C4-2B (cell line): Measurements from ENCODE around the gene ZNF541.

ENCODE experiments used
- CTCF ChIP-seq: fragments of 450-650 bp; conservative IDR thresholded peaks from 2 replicates; pipeline ENCODE4 v1.5.1; 2017; ENCODE audit warnings: mild to moderate bottlenecking
- ZFX ChIP-seq: fragments of 450-650 bp; IDR thresholded peaks from 2 replicates; pipeline ENCODE4 v1.6.1; 2017

- TF ChIP-seq CTCF (no peak), ZFX (no peak)
These were observed 32.2 kb downstream of the ZNF541 start for GRCh38 chr19:47540748-47541147.
